SHP77 treated with DMSO at 0.1 percent for 48 hours (cell line): ENCODE results near the gene ZBTB38.

ENCODE experiments used
- DNase-seq: peaks from one replicate; lab custom pipeline; 2025; lab: John Stamatoyannopoulos, UW

Gene ZBTB38

GRCh38 chr3:141387516-141387915 is 19.2 kb downstream of the ZBTB38 start:
- no peak for DNase-seq

- DNase-seq = no peak
Observed at GRCh38 chr3:141388395-141388794, 20.1 kb downstream of the ZBTB38 start.

GRCh38 chr3:141388823-141389621 is 20.7 kb downstream of the ZBTB38 start:
- DNase-seq = no peak

GRCh38 chr3:141389703-141390102 is 21.4 kb downstream of the ZBTB38 start:
- no peak for DNase-seq

GRCh38 chr3:141390747-141391146 is 22.4 kb downstream of the ZBTB38 start:
- no peak for DNase-seq

- no peak for DNase-seq
Observed at GRCh38 chr3:141391298-141391990, 23.1 kb downstream of the ZBTB38 start.

- DNase-seq = no peak
Observed at GRCh38 chr3:141391991-141392316, 23.6 kb downstream of the ZBTB38 start.

- DNase-seq = no peak
Observed at GRCh38 chr3:141392416-141392815, 24.1 kb downstream of the ZBTB38 start.

- DNase-seq = no peak
Observed at GRCh38 chr3:141392897-141393734, 24.8 kb downstream of the ZBTB38 start.

- no peak for DNase-seq
Observed at GRCh38 chr3:141393735-141394076, 25.4 kb downstream of the ZBTB38 start.

- no peak for DNase-seq
Observed at GRCh38 chr3:141394560-141394959, 26.3 kb downstream of the ZBTB38 start.

- no peak for DNase-seq
Observed at GRCh38 chr3:141395005-141395589, 26.8 kb downstream of the ZBTB38 start.

- no peak for DNase-seq
Observed at GRCh38 chr3:141397996-141398395, 29.7 kb downstream of the ZBTB38 start.

GRCh38 chr3:141399200-141399599 is 30.9 kb downstream of the ZBTB38 start:
- no peak for DNase-seq

- no peak for DNase-seq
Observed at GRCh38 chr3:141400073-141400971, 32.0 kb downstream of the ZBTB38 start.

- DNase-seq = no peak
Observed at GRCh38 chr3:141401095-141401494, 32.8 kb downstream of the ZBTB38 start.

GRCh38 chr3:141401573-141402475 is 33.5 kb downstream of the ZBTB38 start:
- no peak for DNase-seq

GRCh38 chr3:141402476-141403171 is 34.3 kb downstream of the ZBTB38 start:
- no peak for DNase-seq

- DNase-seq = no peak
Observed at GRCh38 chr3:141403576-141403975, 35.3 kb downstream of the ZBTB38 start.

GRCh38 chr3:141405025-141405424 is 36.7 kb downstream of the ZBTB38 start:
- DNase-seq = no peak
